ENCODE data around the gene CD58. TPM values are rescaled to one million over a fixed set of nuclear protein-coding genes. Genes with fewer than 3 reads are reported as not detected.

The CD58 gene
- total RNA-seq, 1 donor from 2014 or later, result 160 TPM

DNA sequence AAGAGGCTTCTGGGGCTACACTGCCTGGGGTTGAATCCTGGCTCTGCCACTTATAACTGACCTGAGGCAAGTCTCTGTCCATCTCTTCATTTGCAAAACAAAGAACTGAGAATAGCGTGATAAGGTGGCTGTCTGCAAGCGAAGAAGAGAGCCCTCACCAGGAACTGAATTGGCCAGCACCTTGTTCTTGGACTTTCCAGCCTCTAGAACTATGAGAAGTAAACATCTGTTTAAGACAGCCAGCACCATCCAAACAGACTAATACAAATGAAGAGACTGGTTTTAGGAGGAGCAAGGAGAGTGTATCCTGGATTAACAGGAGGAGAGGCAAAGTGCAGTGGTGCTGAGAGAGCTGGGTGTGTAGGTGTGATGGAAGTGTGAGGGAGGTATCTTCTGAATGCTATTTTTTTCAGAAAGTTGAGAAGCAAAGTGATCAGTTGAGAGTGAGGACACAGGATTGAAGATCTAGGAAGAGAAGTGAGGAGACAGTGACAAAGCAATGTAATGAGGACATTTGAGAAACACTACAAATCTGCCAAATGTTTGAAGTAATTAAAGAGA, 59.3 kb downstream of the CD58 start:
- DNase-seq, result no peak
- peaks cover 35% of the 10 kb centered on the region for H3K36me3 Mint-ChIP-seq (ENCODE audit: low read depth)
- ChIA-PET POLR2A (interaction anchor here (0.9 to 1.1 kb wide), 2 partner anchors 13 to 58 kb away, joined by 3 to 4 read pairs; no protein-coding TSS in a partner anchor), CTCF (no interaction called here)
- no peak for ATAC-seq (ENCODE audit: low read depth)
- TF ChIP-seq, protein P1, sequence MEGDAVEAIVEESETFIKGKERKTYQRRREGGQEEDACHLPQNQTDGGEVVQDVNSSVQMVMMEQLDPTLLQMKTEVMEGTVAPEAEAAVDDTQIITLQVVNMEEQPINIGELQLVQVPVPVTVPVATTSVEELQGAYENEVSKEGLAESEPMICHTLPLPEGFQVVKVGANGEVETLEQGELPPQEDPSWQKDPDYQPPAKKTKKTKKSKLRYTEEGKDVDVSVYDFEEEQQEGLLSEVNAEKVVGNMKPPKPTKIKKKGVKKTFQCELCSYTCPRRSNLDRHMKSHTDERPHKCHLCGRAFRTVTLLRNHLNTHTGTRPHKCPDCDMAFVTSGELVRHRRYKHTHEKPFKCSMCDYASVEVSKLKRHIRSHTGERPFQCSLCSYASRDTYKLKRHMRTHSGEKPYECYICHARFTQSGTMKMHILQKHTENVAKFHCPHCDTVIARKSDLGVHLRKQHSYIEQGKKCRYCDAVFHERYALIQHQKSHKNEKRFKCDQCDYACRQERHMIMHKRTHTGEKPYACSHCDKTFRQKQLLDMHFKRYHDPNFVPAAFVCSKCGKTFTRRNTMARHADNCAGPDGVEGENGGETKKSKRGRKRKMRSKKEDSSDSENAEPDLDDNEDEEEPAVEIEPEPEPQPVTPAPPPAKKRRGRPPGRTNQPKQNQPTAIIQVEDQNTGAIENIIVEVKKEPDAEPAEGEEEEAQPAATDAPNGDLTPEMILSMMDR (IDR thresholded peaks at IDR 0.05), result no peak
- intact Hi-C loops (cut with micrococcal nuclease), result no loop called here
- peaks cover 70% of the 10 kb centered on the region for H3K4me1 Mint-ChIP-seq
- no peak overlapping the region for H3K4me3 Mint-ChIP-seq
- no peaks in the 10 kb centered on the region for H3K27me3 Mint-ChIP-seq
- no peaks in the 10 kb centered on the region for H3K9me3 Mint-ChIP-seq
- H3K27ac Mint-ChIP-seq, result peak overlapping the region; percentile 28

DNA sequence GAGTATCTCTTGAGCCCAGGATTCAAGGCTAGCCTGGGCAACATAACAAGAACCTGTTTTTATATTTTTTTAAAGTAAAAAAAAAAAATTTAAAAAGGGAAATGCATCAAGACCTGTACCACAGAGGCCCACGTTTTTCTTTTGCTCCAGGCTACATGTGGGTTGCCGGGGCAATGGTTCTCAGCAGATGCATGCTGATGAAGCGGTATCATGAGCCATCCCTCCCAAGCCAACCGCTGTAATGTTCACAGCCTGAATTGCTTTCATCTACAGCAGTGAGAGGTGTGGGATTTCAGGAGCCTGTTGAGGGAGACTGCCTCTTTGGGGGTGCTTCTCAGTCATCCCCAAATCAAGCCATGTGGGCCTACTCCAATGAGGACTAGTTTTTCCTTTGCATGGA, 60.5 kb downstream of the CD58 start:
- Mint-ChIP-seq H3K27ac (no peak overlapping the region), H3K9me3 (no peaks in the 10 kb centered on the region), H3K36me3 (ENCODE audit: low read depth) (peaks cover 32% of the 10 kb centered on the region), H3K4me3 (no peak overlapping the region), H3K27me3 (no peaks in the 10 kb centered on the region), H3K4me1 (peaks cover 66% of the 10 kb centered on the region)
- ChIA-PET CTCF (no interaction called here), POLR2A (interaction anchor here (1.7 kb wide), 1 partner anchor 34 kb away, joined by 9 read pairs; no protein-coding TSS in a partner anchor)
- no peak for DNase-seq
- intact Hi-C loops (cut with micrococcal nuclease), result no loop called here
- TF ChIP-seq, protein P1 (IDR thresholded peaks at IDR 0.05), result no peak
- no peak for ATAC-seq (ENCODE audit: low read depth)

DNA sequence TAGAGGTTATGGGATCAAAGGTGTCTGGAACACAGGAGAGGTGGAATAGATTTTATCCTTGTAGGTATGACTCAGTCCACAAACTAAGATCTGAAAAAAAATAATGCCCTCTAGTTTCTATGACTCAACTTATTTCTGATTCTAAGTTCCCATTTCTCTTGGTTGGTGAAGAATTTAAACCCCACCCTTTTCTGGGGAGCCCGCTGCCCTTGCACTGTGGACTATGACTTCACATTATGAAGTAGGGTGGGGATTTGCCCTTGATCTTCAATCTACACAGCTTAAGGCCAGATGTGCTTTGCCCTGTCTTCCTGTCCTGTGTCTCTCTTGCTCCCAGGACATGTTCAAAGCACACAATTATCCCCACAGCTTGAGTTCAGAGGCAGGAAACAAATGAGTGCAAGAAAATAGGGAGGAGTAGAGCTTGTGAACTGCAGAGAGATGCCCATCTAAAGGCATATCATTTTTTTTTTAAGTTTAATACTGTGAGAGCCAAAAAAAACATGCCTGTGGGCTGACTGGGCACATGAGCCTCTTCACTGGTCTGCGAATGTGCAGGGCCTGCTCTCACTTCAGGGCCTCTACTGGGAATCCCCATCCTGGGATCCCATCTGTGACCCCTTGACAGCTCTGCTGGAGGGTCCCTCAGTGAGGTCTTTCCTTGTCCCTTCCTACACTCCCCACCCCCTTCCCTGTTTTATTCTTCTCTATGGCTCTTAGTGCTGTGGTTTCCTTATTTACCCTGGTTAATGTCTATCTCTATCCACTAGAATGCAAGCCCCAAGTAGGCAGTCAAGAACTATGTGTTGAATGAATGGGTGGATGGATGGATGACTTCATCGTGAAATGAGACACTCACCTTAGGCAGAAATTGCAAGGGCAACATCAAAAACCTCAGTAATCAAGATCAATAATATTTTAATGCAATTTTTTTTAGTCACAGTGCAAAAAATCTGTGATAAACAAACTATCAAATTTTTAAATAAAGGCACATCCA, 61.5 kb downstream of the CD58 start:
- no peaks in the 10 kb centered on the region for H3K27me3 Mint-ChIP-seq
- H3K4me3 Mint-ChIP-seq, result peak overlapping the region; percentile 45
- intact Hi-C loops (cut with micrococcal nuclease), result loop anchor here (10.0 kb wide), 1 partner anchor 226 kb away; no protein-coding TSS in a partner anchor
- DNase-seq, result no peak
- peaks cover 29% of the 10 kb centered on the region for H3K36me3 Mint-ChIP-seq (ENCODE audit: low read depth)
- H3K27ac Mint-ChIP-seq, result peak overlapping the region; percentile 73
- ATAC-seq (ENCODE audit: low read depth), result peak; percentile 28
- no peaks in the 10 kb centered on the region for H3K9me3 Mint-ChIP-seq
- TF ChIP-seq, protein P1 (IDR thresholded peaks at IDR 0.05), result no peak
- ChIA-PET CTCF (interaction anchor here (0.9 kb wide), 1 partner anchor 24 kb away, joined by 3 read pairs; no protein-coding TSS in a partner anchor), POLR2A (interaction anchor here (0.7 to 1.8 kb wide), 6 partner anchors 35 to 62 kb away, joined by 3 to 9 read pairs (median 4); partner anchors contain the start of gene CD58)
- peaks cover 68% of the 10 kb centered on the region for H3K4me1 Mint-ChIP-seq

DNA sequence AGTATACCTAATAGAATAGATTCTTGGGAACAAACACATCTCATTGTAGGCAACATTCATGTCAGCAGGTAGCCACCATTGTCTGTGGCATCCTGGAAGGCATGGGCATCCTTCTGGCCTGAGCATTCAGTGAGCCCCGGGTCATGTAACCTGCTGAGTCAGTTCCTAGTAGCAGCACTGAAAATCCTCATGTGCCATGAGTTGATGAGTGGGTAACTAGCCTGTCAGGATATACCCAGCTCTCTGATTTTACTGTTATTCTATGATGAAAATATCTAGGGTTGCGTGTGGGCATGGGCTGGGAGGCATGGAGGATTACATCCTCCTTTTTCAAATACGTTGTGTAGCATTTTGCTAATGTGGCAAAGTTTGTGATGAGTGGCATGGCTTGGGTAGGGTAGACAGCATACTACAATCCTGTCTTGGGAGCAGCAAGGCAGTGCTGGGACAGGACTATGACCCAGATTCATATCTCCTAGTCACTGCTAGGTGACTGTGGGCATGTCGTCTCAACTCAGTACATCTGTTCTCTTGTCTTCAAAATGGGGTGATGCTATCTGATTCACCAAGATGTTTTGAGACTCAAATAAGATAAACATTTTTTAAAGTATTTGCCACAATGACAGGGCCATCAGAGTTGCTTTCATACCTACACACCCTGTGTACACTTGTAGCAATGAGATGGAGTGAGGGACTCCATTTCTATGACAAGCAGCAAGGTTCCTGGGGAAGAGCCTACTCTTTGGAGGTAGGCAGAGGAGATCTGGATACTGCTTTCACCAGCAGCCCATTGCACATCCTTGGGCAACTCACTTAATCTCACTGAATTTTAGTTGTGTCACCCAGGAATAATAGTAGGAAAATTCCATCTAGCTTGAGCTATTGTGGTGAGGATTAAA, 62.5 kb downstream of the CD58 start:
- ATAC-seq (ENCODE audit: low read depth), result no peak
- no peak for DNase-seq
- H3K4me1 Mint-ChIP-seq, result peaks cover 71% of the 10 kb centered on the region
- no peaks in the 10 kb centered on the region for H3K27me3 Mint-ChIP-seq
- CTCF ChIA-PET, result interaction anchor here (0.9 kb wide), 1 partner anchor 23 kb away, joined by 3 read pairs; no protein-coding TSS in a partner anchor
- peak overlapping the region; percentile 73 for H3K27ac Mint-ChIP-seq
- intact Hi-C loops (cut with micrococcal nuclease), result loop anchor here (10.0 kb wide), 1 partner anchor 226 kb away; no protein-coding TSS in a partner anchor
- H3K4me3 Mint-ChIP-seq, result no peak overlapping the region
- peaks cover 25% of the 10 kb centered on the region for H3K36me3 Mint-ChIP-seq (ENCODE audit: low read depth)
- H3K9me3 Mint-ChIP-seq, result no peaks in the 10 kb centered on the region
- POLR2A ChIA-PET, result interaction anchor here (0.6 to 1.8 kb wide), 5 partner anchors 36 to 281 kb away, joined by 3 to 9 read pairs (median 5); partner anchors contain the start of gene CD58
- TF ChIP-seq, protein P1 (IDR thresholded peaks at IDR 0.05), result no peak

Measured in activated B cell treated with CpG ODN at 0.5 μM for 24 hours (primary cell).